ENCODE results near the gene TOPAZ1. TPM values are rescaled to one million over a fixed set of nuclear protein-coding genes. Genes with fewer than 3 reads are reported as not detected.

TOPAZ1 gene
- total RNA-seq, 4 donors from 2014 or later = not detected

DNA sequence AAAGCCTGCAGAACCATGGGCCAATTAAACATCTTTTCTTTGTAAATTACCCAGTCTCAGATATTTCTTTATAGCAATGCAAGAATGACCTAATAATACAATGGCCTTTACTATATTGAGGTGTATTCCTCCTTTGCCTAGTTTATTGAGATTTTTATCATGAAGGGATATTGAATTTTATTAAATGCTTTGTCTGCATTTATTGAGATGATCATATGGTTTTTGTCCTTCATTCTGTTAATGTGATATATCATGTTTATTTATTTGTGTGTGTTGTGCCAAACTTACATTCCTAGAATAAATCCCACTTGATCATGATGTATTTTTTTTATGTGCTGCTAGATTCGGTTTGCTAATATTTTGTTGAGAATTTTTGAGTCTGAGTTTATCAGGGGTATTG lies 36.2 kb downstream of the TOPAZ1 start:
- H3K4me1 ChIP-seq = no peaks in the 10 kb centered on the region
- intact Hi-C loops (cut with DNase I) = no loop called here
- peaks cover 0 to 4% (median 0%) of the 10 kb centered on the region in 4 donors for H3K9me3 ChIP-seq
- no peak for DNase-seq (ENCODE audit: extremely low spot score)
- H3K27ac ChIP-seq (replicated peaks in 1 of 4) = no peak overlapping the region
- 59% methylated on average over 1 of the region's 1 CpG for WGBS
- peaks cover 0 to 6% (median 0%) of the 10 kb centered on the region in 4 donors for H3K27me3 ChIP-seq
- no peak overlapping the region for H3K4me3 ChIP-seq
- no peak for TF ChIP-seq CTCF (IDR thresholded peaks at IDR 0.05)
- TF ChIP-seq EP300 (IDR thresholded peaks at IDR 0.05) = no peak
- no peak for TF ChIP-seq POLR2AphosphoS5 (IDR thresholded peaks at IDR 0.05)
- TF ChIP-seq POLR2A (IDR thresholded peaks at IDR 0.05; ENCODE audit: low read depth) = no peak
- no peaks in the 10 kb centered on the region for H3K36me3 ChIP-seq

GRCh38 chr3:44280077-44280476 lies 38.4 kb downstream of the TOPAZ1 start:
- intact Hi-C loops (cut with DNase I) = no loop called here
- Histone ChIP-seq H3K27ac (replicated peaks in 1 of 4) (no peak overlapping the region), H3K4me1 (no peaks in the 10 kb centered on the region), H3K4me3 (no peak overlapping the region), H3K9me3 (peaks cover 0 to 4% (median 0%) of the 10 kb centered on the region in 4 donors), H3K36me3 (no peaks in the 10 kb centered on the region), H3K27me3 (peaks cover 0 to 6% (median 0%) of the 10 kb centered on the region in 4 donors)
- no peak for DNase-seq (ENCODE audit: extremely low spot score)
- 88% methylated on average over 3 of the region's 3 CpGs for WGBS
- TF ChIP-seq POLR2AphosphoS5 (IDR thresholded peaks at IDR 0.05) = no peak
- no peak for TF ChIP-seq CTCF (IDR thresholded peaks at IDR 0.05)
- TF ChIP-seq EP300 (IDR thresholded peaks at IDR 0.05) = no peak
- no peak for TF ChIP-seq POLR2A (IDR thresholded peaks at IDR 0.05; ENCODE audit: low read depth)

GRCh38 chr3:44280631-44281030 lies 38.9 kb downstream of the TOPAZ1 start:
- H3K27me3 ChIP-seq = peaks cover 0 to 6% (median 0%) of the 10 kb centered on the region in 4 donors
- intact Hi-C loops (cut with DNase I) = no loop called here
- H3K27ac ChIP-seq (replicated peaks in 1 of 4) = no peak overlapping the region
- no peak overlapping the region for H3K4me3 ChIP-seq
- H3K4me1 ChIP-seq = no peaks in the 10 kb centered on the region
- no CpG with 5 or more reads among the region's 2 CpGs for WGBS
- no peak for DNase-seq (ENCODE audit: extremely low spot score)
- H3K36me3 ChIP-seq = no peaks in the 10 kb centered on the region
- H3K9me3 ChIP-seq = peaks cover 0 to 4% (median 0%) of the 10 kb centered on the region in 4 donors
- TF ChIP-seq CTCF (IDR thresholded peaks at IDR 0.05) (no peak), EP300 (IDR thresholded peaks at IDR 0.05) (no peak), POLR2AphosphoS5 (IDR thresholded peaks at IDR 0.05) (no peak), POLR2A (IDR thresholded peaks at IDR 0.05; ENCODE audit: low read depth) (no peak)

DNA sequence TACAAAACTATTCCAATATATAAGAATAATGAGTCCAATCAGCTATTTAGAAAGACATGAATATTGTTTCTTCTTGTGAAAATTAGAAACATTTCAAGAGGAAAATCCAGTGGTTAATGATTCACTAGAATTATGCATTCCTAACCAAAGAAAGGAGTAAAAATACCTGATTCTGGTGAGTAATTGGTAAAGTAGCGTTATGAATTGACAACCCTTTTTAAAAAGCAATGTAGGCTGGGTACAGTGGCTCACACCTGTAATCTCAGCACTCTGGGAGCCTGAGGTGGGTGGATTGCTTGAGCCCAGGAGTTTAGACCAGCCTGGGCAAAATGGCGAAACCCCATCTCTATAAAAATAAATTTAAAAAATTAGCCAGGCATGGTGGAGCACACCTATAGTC lies 43.3 kb downstream of the TOPAZ1 start:
- Histone ChIP-seq H3K4me1 (no peaks in the 10 kb centered on the region), H3K27ac (replicated peaks in 1 of 4) (no peak overlapping the region), H3K4me3 (no peak overlapping the region), H3K9me3 (no peaks in the 10 kb centered on the region), H3K27me3 (peaks cover 0 to 6% (median 0%) of the 10 kb centered on the region in 4 donors), H3K36me3 (no peaks in the 10 kb centered on the region)
- WGBS = 85% methylated on average over 2 of the region's 2 CpGs
- intact Hi-C loops (cut with DNase I) = no loop called here
- no peak for TF ChIP-seq EP300 (IDR thresholded peaks at IDR 0.05)
- TF ChIP-seq POLR2AphosphoS5 (IDR thresholded peaks at IDR 0.05) = no peak
- no peak for TF ChIP-seq POLR2A (IDR thresholded peaks at IDR 0.05; ENCODE audit: low read depth)
- no peak for TF ChIP-seq CTCF (IDR thresholded peaks at IDR 0.05)
- DNase-seq (ENCODE audit: extremely low spot score) = no peak

GRCh38 chr3:44289882-44290462 lies 48.3 kb downstream of the TOPAZ1 start:
- Histone ChIP-seq H3K36me3 (no peaks in the 10 kb centered on the region), H3K27ac (replicated peaks in 1 of 4) (no peak overlapping the region), H3K27me3 (peaks cover 0 to 5% (median 0%) of the 10 kb centered on the region in 4 donors), H3K9me3 (no peaks in the 10 kb centered on the region), H3K4me1 (no peaks in the 10 kb centered on the region), H3K4me3 (no peak overlapping the region)
- DNase-seq (ENCODE audit: extremely low spot score) = no peak
- 56% methylated on average over 3 of the region's 3 CpGs for WGBS
- intact Hi-C loops (cut with DNase I) = no loop called here
- TF ChIP-seq EP300 (IDR thresholded peaks at IDR 0.05) (no peak), CTCF (IDR thresholded peaks at IDR 0.05) (no peak), POLR2AphosphoS5 (IDR thresholded peaks at IDR 0.05) (no peak), POLR2A (IDR thresholded peaks at IDR 0.05; ENCODE audit: low read depth) (no peak)

All from esophagus muscularis mucosa (tissue), 4 donors.